Stomach smooth muscle (tissue), 2 donors: ENCODE measurements around the gene HIGD1C.
"Not testable (repeated sequence)": the region's sequence is repeated elsewhere in the genome, so short reads cannot be mapped to it uniquely, and the experiment has no call there.

Experiments used
- H3K27ac ChIP-seq: one replicate; pipeline ENCODE4 v1.7.0; 2013; ENCODE audit warnings: mild to moderate bottlenecking, low read length, inconsistent platforms
- H3K27me3 ChIP-seq, 2 donors: one replicate each; pipeline ENCODE4 v1.7.0; 2013; ENCODE audit warnings: low read length in 2 of 2; ENCODE audit not compliant: insufficient read depth in 2 of 2, control insufficient read depth in 1 of 2
- H3K36me3 ChIP-seq, 2 donors: one replicate each; pipeline ENCODE4 v1.7.0; 2013; ENCODE audit warnings: low read length in 2 of 2; ENCODE audit not compliant: control insufficient read depth in 2 of 2, insufficient read depth in 2 of 2
- H3K4me1 ChIP-seq: one replicate; pipeline ENCODE4 v1.7.0; 2013; ENCODE audit warnings: low read length; ENCODE audit not compliant: control insufficient read depth, insufficient read depth
- H3K4me3 ChIP-seq, 2 donors: one replicate each; pipeline ENCODE4 v1.7.0; 2013; ENCODE audit warnings: low read length in 2 of 2
- H3K9ac ChIP-seq, 2 donors: one replicate each; pipeline ENCODE4 v1.7.0; 2013; ENCODE audit warnings: low read length in 2 of 2, mild to moderate bottlenecking in 1 of 2
- H3K9me3 ChIP-seq, 2 donors: one replicate each; pipeline ENCODE4 v1.7.0; 2013; ENCODE audit warnings: low read length in 2 of 2; ENCODE audit not compliant: control insufficient read depth in 2 of 2
- donor health status: healthy.
- donor health status: Pancreatic carcinoma.

HIGD1C gene

GRCh38 chr12:50952510-50952909, at the start of gene HIGD1C:
HIGD1C (plus strand) TSS chr12:50952544; CDS start chr12:50953999, 1,455 bp downstream.
- Histone ChIP-seq H3K9ac (no peak within 1 kb of the TSS), H3K4me3 (no peak within 1 kb of the TSS)

GRCh38 chr12:50908479-50908878, 43.9 kb upstream of the HIGD1C start:
- not testable (repeated sequence) for H3K4me1 ChIP-seq, H3K36me3 ChIP-seq, H3K9ac ChIP-seq, H3K4me3 ChIP-seq, H3K27ac ChIP-seq, H3K27me3 ChIP-seq
- H3K9me3 ChIP-seq: peaks cover 2 to 10% of the 10 kb centered on the region in 2 donors

More at GRCh38 chr12:50952510-50952909, at the start of gene HIGD1C:
- Histone ChIP-seq H3K9me3 (no peaks in the 10 kb centered on the region), H3K27ac (no peak within 1 kb of the TSS), H3K4me1 (no peaks in the 10 kb centered on the region), H3K36me3 (no peaks in the 10 kb centered on the region), H3K27me3 (no peaks in the 10 kb centered on the region)

GRCh38 chr12:50912361-50912760, 40.0 kb upstream of the HIGD1C start:
- not testable (repeated sequence) for H3K4me3 ChIP-seq, H3K27me3 ChIP-seq, H3K36me3 ChIP-seq, H3K4me1 ChIP-seq, H3K9ac ChIP-seq, H3K27ac ChIP-seq
- H3K9me3 ChIP-seq: peaks cover 9 to 20% of the 10 kb centered on the region in 2 donors

- Histone ChIP-seq H3K4me3 (no peak overlapping the region), H3K9ac (no peak overlapping the region), H3K9me3 (peaks cover 9 to 20% of the 10 kb centered on the region in 2 donors)
These were observed 39.1 kb upstream of the HIGD1C start for GRCh38 chr12:50913224-50913623.

GRCh38 chr12:50914872-50915484, 37.4 kb upstream of the HIGD1C start:
- Histone ChIP-seq H3K27me3 (no peaks in the 10 kb centered on the region), H3K27ac (no peak overlapping the region), H3K9me3 (peaks cover 9 to 20% of the 10 kb centered on the region in 2 donors), H3K4me3 (no peak overlapping the region), H3K4me1 (no peaks in the 10 kb centered on the region), H3K36me3 (no peaks in the 10 kb centered on the region), H3K9ac (no peak overlapping the region)

More at GRCh38 chr12:50913224-50913623, 39.1 kb upstream of the HIGD1C start:
- no peaks in the 10 kb centered on the region for H3K36me3 ChIP-seq
- H3K27ac ChIP-seq: no peak overlapping the region
- H3K27me3 ChIP-seq: no peaks in the 10 kb centered on the region
- no peaks in the 10 kb centered on the region for H3K4me1 ChIP-seq

GRCh38 chr12:50916292-50916691, 36.1 kb upstream of the HIGD1C start:
- H3K9ac ChIP-seq: no peak overlapping the region
- H3K27me3 ChIP-seq: no peaks in the 10 kb centered on the region
- no peaks in the 10 kb centered on the region for H3K4me1 ChIP-seq
- H3K27ac ChIP-seq: no peak overlapping the region
- no peaks in the 10 kb centered on the region for H3K36me3 ChIP-seq
- peaks cover 9 to 20% of the 10 kb centered on the region in 2 donors for H3K9me3 ChIP-seq
- H3K4me3 ChIP-seq: no peak overlapping the region

- H3K9ac ChIP-seq: no peak overlapping the region
- no peak overlapping the region for H3K4me3 ChIP-seq
- peaks cover 9% of the 10 kb centered on the region for H3K4me1 ChIP-seq
- H3K27ac ChIP-seq: no peak overlapping the region
- no peaks in the 10 kb centered on the region for H3K36me3 ChIP-seq
- no peaks in the 10 kb centered on the region for H3K27me3 ChIP-seq
- H3K9me3 ChIP-seq: peaks cover 7 to 10% of the 10 kb centered on the region in 2 donors
These were observed 33.6 kb upstream of the HIGD1C start for GRCh38 chr12:50918584-50919316.

GRCh38 chr12:50922820-50923219, 29.5 kb upstream of the HIGD1C start:
- Histone ChIP-seq H3K9me3 (no peaks in the 10 kb centered on the region), H3K27me3 (no peaks in the 10 kb centered on the region), H3K27ac (peak overlapping the region; percentile 79), H3K36me3 (no peaks in the 10 kb centered on the region), H3K9ac (peak overlapping the region in 1 of 2 donors; percentile 49), H3K4me1 (peaks cover 11% of the 10 kb centered on the region), H3K4me3 (peak overlapping the region in 1 of 2 donors; percentile 97)

GRCh38 chr12:50923361-50924130, 28.8 kb upstream of the HIGD1C start:
- peak overlapping the region; percentile 79 for H3K27ac ChIP-seq
- peak overlapping the region; percentile 52 to 97 for H3K4me3 ChIP-seq
- H3K36me3 ChIP-seq: no peaks in the 10 kb centered on the region
- H3K9ac ChIP-seq: peak overlapping the region; percentile 51 to 58
- H3K4me1 ChIP-seq: peaks cover 17% of the 10 kb centered on the region
- H3K27me3 ChIP-seq: no peaks in the 10 kb centered on the region
- no peaks in the 10 kb centered on the region for H3K9me3 ChIP-seq

- no peaks in the 10 kb centered on the region for H3K9me3 ChIP-seq
- H3K9ac ChIP-seq: peak overlapping the region; percentile 51 to 58
- peaks cover 0 to 3% of the 10 kb centered on the region in 2 donors for H3K36me3 ChIP-seq
- peaks cover 22% of the 10 kb centered on the region for H3K4me1 ChIP-seq
- peak overlapping the region; percentile 52 to 97 for H3K4me3 ChIP-seq
- no peaks in the 10 kb centered on the region for H3K27me3 ChIP-seq
- peak overlapping the region; percentile 79 for H3K27ac ChIP-seq
These were observed 28.3 kb upstream of the HIGD1C start for GRCh38 chr12:50924131-50924438.
